H9 (cell line): ENCODE results near the gene PLCB1. TPM values are rescaled to one million over a fixed set of nuclear protein-coding genes. Genes with fewer than 3 reads are reported as not detected.

Source experiments
- DNase-seq: peaks from one replicate; pipeline ENCODE4 v3.0.0-alpha.2; 2017
- H2AFZ ChIP-seq: one replicate; pipeline ENCODE4 v1.6.1; 2013; ENCODE audit warnings: mild to moderate bottlenecking, low read length, control low read depth, moderate library complexity
- H2AK5ac ChIP-seq: 2 replicates; pipeline ENCODE4 v1.6.1; 2013; ENCODE audit warnings: low read length, control low read depth, mixed read lengths; ENCODE audit not compliant: insufficient read length
- H2BK120ac ChIP-seq: one replicate; pipeline ENCODE4 v1.6.1; 2013; ENCODE audit warnings: low read depth, mild to moderate bottlenecking, low read length, control low read depth, inconsistent platforms; ENCODE audit not compliant: poor library complexity, severe bottlenecking
- H2BK12ac ChIP-seq: 2 replicates; pipeline ENCODE4 v1.6.1; 2013; ENCODE audit warnings: low read length, control low read depth, mixed read lengths, low read depth; ENCODE audit not compliant: insufficient read length
- H2BK15ac ChIP-seq: 2 replicates; pipeline ENCODE4 v1.6.1; 2013; ENCODE audit warnings: low read depth, low read length, control low read depth
- H2BK20ac ChIP-seq: one replicate; pipeline ENCODE4 v1.6.1; 2013; ENCODE audit warnings: low read depth, mild to moderate bottlenecking, low read length, control low read depth, inconsistent platforms; ENCODE audit not compliant: poor library complexity, severe bottlenecking
- H2BK5ac ChIP-seq: 2 replicates; pipeline ENCODE4 v1.6.1; 2013; ENCODE audit warnings: low read length, control low read depth, mixed read lengths; ENCODE audit not compliant: insufficient read length
- H3K14ac ChIP-seq: 2 replicates; pipeline ENCODE4 v1.6.1; 2013; ENCODE audit warnings: low read length, control low read depth; ENCODE audit not compliant: insufficient read depth
- H3K18ac ChIP-seq: 2 replicates; pipeline ENCODE4 v1.6.1; 2013; ENCODE audit warnings: low read depth, mild to moderate bottlenecking, mixed read lengths, low read length, control low read depth; ENCODE audit not compliant: insufficient read length
- H3K23ac ChIP-seq: 2 replicates; pipeline ENCODE4 v1.6.1; 2013; ENCODE audit warnings: low read length, control low read depth, mixed read lengths, low read depth; ENCODE audit not compliant: insufficient read length
- H3K23me2 ChIP-seq: 2 replicates; pipeline ENCODE4 v1.6.1; 2013; ENCODE audit warnings: low read depth, mild to moderate bottlenecking, mixed read lengths, low read length, control low read depth; ENCODE audit not compliant: insufficient read length, poor library complexity, severe bottlenecking
- H3K27ac ChIP-seq: 2 replicates; pipeline ENCODE4 v1.5.1; 2013; ENCODE audit warnings: low read length, control low read depth, mixed read lengths, low read depth; ENCODE audit not compliant: insufficient read length
- H3K27me3 ChIP-seq: 2 replicates; pipeline ENCODE4 v1.6.1; 2013; ENCODE audit warnings: low read length, control low read depth, inconsistent platforms; ENCODE audit not compliant: insufficient read depth
- H3K4ac ChIP-seq: 2 replicates; pipeline ENCODE4 v1.6.1; 2013; ENCODE audit warnings: low read depth, mild to moderate bottlenecking, control low read depth, inconsistent platforms, low read length, moderate library complexity
- H3K4me1 ChIP-seq: 2 replicates; pipeline ENCODE4 v1.6.1; 2013; ENCODE audit warnings: low read length, control low read depth, inconsistent platforms; ENCODE audit not compliant: insufficient read depth
- H3K4me2 ChIP-seq: 2 replicates; pipeline ENCODE4 v1.6.1; 2013; ENCODE audit warnings: low read length, control low read depth, mixed read lengths; ENCODE audit not compliant: insufficient read length, insufficient read depth
- H3K56ac ChIP-seq: 2 replicates; pipeline ENCODE4 v1.6.1; 2013; ENCODE audit warnings: low read depth, mild to moderate bottlenecking, mixed read lengths, low read length, control low read depth; ENCODE audit not compliant: insufficient read length
- H3K79me1 ChIP-seq: 2 replicates; pipeline ENCODE4 v1.6.1; 2013; ENCODE audit warnings: low read depth, mild to moderate bottlenecking, moderate library complexity, low read length, control low read depth, inconsistent platforms; ENCODE audit not compliant: insufficient read depth, poor library complexity, severe bottlenecking
- H3K79me2 ChIP-seq: 2 replicates; pipeline ENCODE4 v1.6.1; 2013; ENCODE audit warnings: low read length, control low read depth, inconsistent platforms; ENCODE audit not compliant: insufficient read depth
- H3K9ac ChIP-seq: 2 replicates; pipeline ENCODE4 v1.6.1; 2013; ENCODE audit warnings: low read length, control low read depth, mixed read lengths; ENCODE audit not compliant: insufficient read length; ENCODE audit errors: extremely low read depth
- H3K9me3 ChIP-seq: one replicate; pipeline ENCODE4 v1.6.1; 2013; ENCODE audit warnings: low read depth, low read length, inconsistent platforms; ENCODE audit not compliant: control insufficient read depth
- H3T11ph ChIP-seq: one replicate; pipeline ENCODE4 v1.6.1; 2013; ENCODE audit warnings: mild to moderate bottlenecking, low read length, control low read depth, inconsistent platforms
- H4K20me1 ChIP-seq: one replicate; pipeline ENCODE4 v1.6.1; 2013; ENCODE audit not compliant: control insufficient read depth, insufficient read length, insufficient read depth
- H4K5ac ChIP-seq: 2 replicates; pipeline ENCODE4 v1.6.1; 2013; ENCODE audit warnings: low read depth, mild to moderate bottlenecking, mixed read lengths, low read length, control low read depth; ENCODE audit not compliant: insufficient read length
- H4K8ac ChIP-seq: replicated peaks from 2 replicates; pipeline ENCODE4 v1.6.1; 2013; ENCODE audit warnings: low read length, control low read depth, mixed read lengths, low read depth; ENCODE audit not compliant: insufficient read length
- H4K91ac ChIP-seq: 2 replicates; pipeline ENCODE4 v1.6.1; 2013; ENCODE audit warnings: low read depth, mild to moderate bottlenecking, moderate library complexity, mixed read lengths, low read length, control low read depth; ENCODE audit not compliant: insufficient read length
- H3K27ac Mint-ChIP-seq, 3 experiments: 2 replicates in 2 of 3; 3 replicates in 1 of 3; pipeline ENCODE4 v1.8.0; 2020 to 2021; ENCODE audit warnings: mixed read lengths in 3 of 3, mild to moderate bottlenecking in 1 of 3, moderate library complexity in 1 of 3
- H3K27me3 Mint-ChIP-seq: 2 replicates; pipeline ENCODE4 v1.8.0; 2021; ENCODE audit warnings: low read depth, mild to moderate bottlenecking, moderate library complexity, mixed read lengths
- H3K36me3 Mint-ChIP-seq, 3 experiments: 2 replicates in 2 of 3; 3 replicates in 1 of 3; pipeline ENCODE4 v1.8.0; 2020 to 2021; ENCODE audit warnings: low read depth in 3 of 3, mixed read lengths in 3 of 3; ENCODE audit not compliant: insufficient read depth in 1 of 3
- H3K4me1 Mint-ChIP-seq, 2 experiments: 2 replicates each; pipeline ENCODE4 v1.8.0; 2020; ENCODE audit warnings: mixed read lengths in 2 of 2
- H3K4me3 Mint-ChIP-seq, 2 experiments: 2 replicates in 1 of 2; 3 replicates in 1 of 2; pipeline ENCODE4 v1.8.0; 2020 to 2021; ENCODE audit warnings: mild to moderate bottlenecking in 2 of 2, mixed read lengths in 2 of 2, moderate library complexity in 1 of 2
- H3K9me3 Mint-ChIP-seq, 2 experiments: 2 replicates in 1 of 2; 3 replicates in 1 of 2; pipeline ENCODE4 v1.8.0; 2020; ENCODE audit warnings: mild to moderate bottlenecking in 2 of 2, mixed read lengths in 2 of 2, moderate library complexity in 1 of 2
- CTCF ChIP-seq: fragments of 200-600 bp; sonication (generic); conservative IDR thresholded peaks from 3 replicates; pipeline ENCODE4 v1.8.0; 2021; ENCODE audit warnings: antibody characterized with exemption, mild to moderate bottlenecking
- WGBS: extraction: QIAGEN DNeasy Blood & Tissue Kit; methylation state at CpG from one replicate; pipeline ENCODE4 v1.1.7; 2013; ENCODE audit warnings: missing lambda C conversion rate, low lambda C conversion rate, mixed read lengths; ENCODE audit not compliant: insufficient read length; ENCODE audit errors: extremely low coverage; 5-methylcytosine and 5-hydroxymethylcytosine counted together
- total RNA-seq: library from RNA; stranded (reverse); gene quantifications from 2 replicates; pipeline ENCODE4 v1.2.1, GENCODE V29; 2021

Gene PLCB1
- total RNA-seq, 1 experiment from 2014 or later, result 11.5 TPM

DNA sequence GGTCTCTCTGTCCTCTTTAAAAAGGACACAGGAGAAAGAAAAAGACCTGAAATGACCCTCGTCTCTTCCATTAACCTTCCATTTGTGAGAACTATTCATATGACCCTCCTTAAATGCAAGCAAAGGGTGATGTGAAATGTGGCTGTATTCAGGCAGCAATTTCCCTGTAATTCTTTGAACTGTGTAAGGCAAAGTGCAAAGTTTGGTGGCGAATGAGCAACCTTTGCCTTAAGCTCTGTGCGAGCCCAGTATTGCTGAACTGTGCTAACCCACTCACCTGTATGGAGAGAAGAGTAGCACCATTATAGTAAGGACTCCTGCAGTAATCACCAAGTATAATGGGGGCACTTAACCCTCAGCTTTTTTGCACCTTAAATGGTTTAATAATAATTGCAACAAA, 223.4 kb downstream of the PLCB1 start:
- no peak overlapping the region for H2BK15ac ChIP-seq
- H2BK5ac ChIP-seq, result no peak overlapping the region
- no peak overlapping the region for H2BK20ac ChIP-seq
- no peak overlapping the region for H2BK120ac ChIP-seq
- H3K9ac ChIP-seq, result no peak overlapping the region
- no peaks in the 10 kb centered on the region for H3K9me3 ChIP-seq
- no peak overlapping the region for H2AFZ ChIP-seq
- no peak overlapping the region for H2AK5ac ChIP-seq
- Mint-ChIP-seq H3K27me3 (no peaks in the 10 kb centered on the region), H3K9me3 (no peaks in the 10 kb centered on the region), H3K27ac (no peak overlapping the region), H3K36me3 (no peaks in the 10 kb centered on the region), H3K4me1 (peaks cover 15 to 16% of the 10 kb centered on the region in 2 experiments), H3K4me3 (no peak overlapping the region)
- H3K4ac ChIP-seq, result no peak overlapping the region
- H3K4me1 ChIP-seq, result peaks cover 4% of the 10 kb centered on the region
- H3K14ac ChIP-seq, result no peak overlapping the region
- H3K23me2 ChIP-seq, result no peaks in the 10 kb centered on the region
- no peak for TF ChIP-seq CTCF
- H3K4me2 ChIP-seq, result no peak overlapping the region
- H3K23ac ChIP-seq, result no peak overlapping the region
- H3K56ac ChIP-seq, result no peak overlapping the region
- no peaks in the 10 kb centered on the region for H3K79me1 ChIP-seq
- DNase-seq, result no peak
- no peak overlapping the region for H3T11ph ChIP-seq
- no peak overlapping the region for H3K27ac ChIP-seq
- WGBS, result no CpG with 5 or more reads among the region's 3 CpGs
- H2BK12ac ChIP-seq, result no peak overlapping the region
- no peak overlapping the region for H4K5ac ChIP-seq
- H4K8ac ChIP-seq, result no peak overlapping the region
- no peak overlapping the region for H4K91ac ChIP-seq
- no peaks in the 10 kb centered on the region for H3K79me2 ChIP-seq
- H3K18ac ChIP-seq, result no peak overlapping the region
- no peaks in the 10 kb centered on the region for H3K27me3 ChIP-seq
- H4K20me1 ChIP-seq, result no peaks in the 10 kb centered on the region
